ENCODE results near the gene ACOT12. TPM values are rescaled to one million over a fixed set of nuclear protein-coding genes. Genes with fewer than 3 reads are reported as not detected.

The ACOT12 gene
- total and polyA plus RNA-seq, 9 of the 15 experiments (the other 6 are each of a cell fraction or from before 2014, with no cell fraction given): 0.03 TPM; not detected in 8

DNA sequence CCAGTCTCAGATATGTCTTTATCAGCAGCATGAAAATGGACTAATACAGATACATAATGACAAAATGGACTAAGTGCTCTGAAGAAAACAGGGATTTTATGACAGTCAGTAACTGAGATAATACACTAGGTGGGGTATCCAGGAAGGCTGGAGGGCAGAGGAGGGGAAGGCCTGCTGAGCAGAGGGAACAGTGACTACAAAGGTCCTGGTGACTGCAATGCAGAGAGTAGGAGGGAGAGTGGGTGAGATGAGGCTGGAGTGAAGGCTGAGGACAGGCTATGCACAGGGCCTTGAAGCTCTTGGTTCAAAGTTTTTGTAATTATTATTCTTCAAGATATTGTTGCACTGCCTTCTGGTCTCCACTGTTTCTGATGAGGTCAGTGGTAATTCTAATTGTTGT is 4.9 kb downstream of the ACOT12 start:
- intact Hi-C loops (cut with micrococcal nuclease): no loop called here
- CTCF ChIA-PET (ENCODE audit: low intra/inter-chr PET ratio): no interaction called here
- Histone ChIP-seq H3K27me3 (ENCODE audit: control insufficient read depth in 2 of 2, insufficient read depth in 2 of 2, low read length in 2 of 2) (no peaks in the 10 kb centered on the region; a peak in 2 of 5 replicates), H3K79me2 (ENCODE audit: control insufficient read depth, insufficient read depth, low read length) (no peaks in the 10 kb centered on the region), H3K4me2 (ENCODE audit: insufficient read depth, low read length) (no peak overlapping the region), H3K9me3 (replicated peaks; ENCODE audit: control insufficient read depth, insufficient read depth, low read depth, low read length) (no peaks in the 10 kb centered on the region; the same call in 1 of the 2 replicates), H3K36me3 (ENCODE audit: control insufficient read depth, insufficient read depth, low read length) (no peaks in the 10 kb centered on the region), H3K9me1 (ENCODE audit: control insufficient read depth, insufficient read depth, low read length) (no peaks in the 10 kb centered on the region), H4K20me1 (replicated peaks; ENCODE audit: control insufficient read depth, insufficient read depth, low read length) (no peaks in the 10 kb centered on the region), H3K27ac (ENCODE audit: extremely low read depth, low read depth, low read length) (no peak overlapping the region), H3K4me1 (replicated peaks in 1 of 2; ENCODE audit: control insufficient read depth in 2 of 2, insufficient read depth in 2 of 2, low read length in 2 of 2) (no peaks in the 10 kb centered on the region), H3K9ac (ENCODE audit: insufficient read depth in 1 of 2, low read depth in 2 of 2, low read length in 2 of 2) (no peak overlapping the region), H3K4me3 (no peak overlapping the region), H2AFZ (ENCODE audit: low read depth, low read length) (no peak overlapping the region)
- ATAC-seq (peak; percentile 44; the same call in 1 of the 3 replicates), FAIRE-seq (no peak), DNase-seq (ENCODE audit: extremely low read depth in 1 of 4, low spot score in 3 of 4) (no peak)
- POLR2A ChIA-PET: no interaction called here
- in situ Hi-C loops (cut with MboI): no loop called here
- no TSS peak for BruUV-seq (replicated peaks)
- TF ChIP-seq, protein P1, sequence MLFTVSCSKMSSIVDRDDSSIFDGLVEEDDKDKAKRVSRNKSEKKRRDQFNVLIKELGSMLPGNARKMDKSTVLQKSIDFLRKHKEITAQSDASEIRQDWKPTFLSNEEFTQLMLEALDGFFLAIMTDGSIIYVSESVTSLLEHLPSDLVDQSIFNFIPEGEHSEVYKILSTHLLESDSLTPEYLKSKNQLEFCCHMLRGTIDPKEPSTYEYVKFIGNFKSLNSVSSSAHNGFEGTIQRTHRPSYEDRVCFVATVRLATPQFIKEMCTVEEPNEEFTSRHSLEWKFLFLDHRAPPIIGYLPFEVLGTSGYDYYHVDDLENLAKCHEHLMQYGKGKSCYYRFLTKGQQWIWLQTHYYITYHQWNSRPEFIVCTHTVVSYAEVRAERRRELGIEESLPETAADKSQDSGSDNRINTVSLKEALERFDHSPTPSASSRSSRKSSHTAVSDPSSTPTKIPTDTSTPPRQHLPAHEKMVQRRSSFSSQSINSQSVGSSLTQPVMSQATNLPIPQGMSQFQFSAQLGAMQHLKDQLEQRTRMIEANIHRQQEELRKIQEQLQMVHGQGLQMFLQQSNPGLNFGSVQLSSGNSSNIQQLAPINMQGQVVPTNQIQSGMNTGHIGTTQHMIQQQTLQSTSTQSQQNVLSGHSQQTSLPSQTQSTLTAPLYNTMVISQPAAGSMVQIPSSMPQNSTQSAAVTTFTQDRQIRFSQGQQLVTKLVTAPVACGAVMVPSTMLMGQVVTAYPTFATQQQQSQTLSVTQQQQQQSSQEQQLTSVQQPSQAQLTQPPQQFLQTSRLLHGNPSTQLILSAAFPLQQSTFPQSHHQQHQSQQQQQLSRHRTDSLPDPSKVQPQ (CRISPR knock-in tag; IDR thresholded peaks at IDR 0.05; ENCODE audit: borderline replicate concordance): no peak
- no peak for TF ChIP-seq SAFB (IDR thresholded peaks at IDR 0.05; ENCODE audit: borderline replicate concordance, low read depth, low read length)
- TF ChIP-seq, protein P2, sequence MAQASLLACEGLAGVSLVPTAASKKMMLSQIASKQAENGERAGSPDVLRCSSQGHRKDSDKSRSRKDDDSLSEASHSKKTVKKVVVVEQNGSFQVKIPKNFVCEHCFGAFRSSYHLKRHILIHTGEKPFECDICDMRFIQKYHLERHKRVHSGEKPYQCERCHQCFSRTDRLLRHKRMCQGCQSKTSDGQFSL (CRISPR knock-in tag; IDR thresholded peaks at IDR 0.05): no peak
- TF ChIP-seq, protein P2 (tag; IDR thresholded peaks at IDR 0.05): no peak
- no peak for TF ChIP-seq ZFX (CRISPR knock-in tag; IDR thresholded peaks at IDR 0.05)
- TF ChIP-seq, protein P3, sequence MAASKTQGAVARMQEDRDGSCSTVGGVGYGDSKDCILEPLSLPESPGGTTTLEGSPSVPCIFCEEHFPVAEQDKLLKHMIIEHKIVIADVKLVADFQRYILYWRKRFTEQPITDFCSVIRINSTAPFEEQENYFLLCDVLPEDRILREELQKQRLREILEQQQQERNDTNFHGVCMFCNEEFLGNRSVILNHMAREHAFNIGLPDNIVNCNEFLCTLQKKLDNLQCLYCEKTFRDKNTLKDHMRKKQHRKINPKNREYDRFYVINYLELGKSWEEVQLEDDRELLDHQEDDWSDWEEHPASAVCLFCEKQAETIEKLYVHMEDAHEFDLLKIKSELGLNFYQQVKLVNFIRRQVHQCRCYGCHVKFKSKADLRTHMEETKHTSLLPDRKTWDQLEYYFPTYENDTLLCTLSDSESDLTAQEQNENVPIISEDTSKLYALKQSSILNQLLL (CRISPR knock-in tag; IDR thresholded peaks at IDR 0.05; ENCODE audit: borderline replicate concordance): no peak
- TF ChIP-seq, protein P4, sequence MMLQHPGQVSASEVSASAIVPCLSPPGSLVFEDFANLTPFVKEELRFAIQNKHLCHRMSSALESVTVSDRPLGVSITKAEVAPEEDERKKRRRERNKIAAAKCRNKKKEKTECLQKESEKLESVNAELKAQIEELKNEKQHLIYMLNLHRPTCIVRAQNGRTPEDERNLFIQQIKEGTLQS (IDR thresholded peaks at IDR 0.05): no peak
- TF ChIP-seq, protein P4 (CRISPR knock-in tag; conservative IDR thresholded peaks at IDR 0.05): no peak
- no peak for TF ChIP-seq USF1 (CRISPR knock-in tag; IDR thresholded peaks at IDR 0.05)
- no peak for TF ChIP-seq AFF4 (CRISPR knock-in tag; IDR thresholded peaks at IDR 0.05)
- TF ChIP-seq PML (IDR thresholded peaks at IDR 0.05; ENCODE audit: low read length): no peak
- TF ChIP-seq ZNF431 (CRISPR knock-in tag; IDR thresholded peaks at IDR 0.05): no peak

Data from K562 (cell line).